Measurements from ENCODE around the gene TFF2. TPM values are rescaled to one million over a fixed set of nuclear protein-coding genes. Genes with fewer than 3 reads are reported as not detected.

The TFF2 gene
- total and polyA plus RNA-seq, 2 experiments from 2014 or later: not detected

GRCh38 chr21:42330380-42331371 lies 20.1 kb downstream of the TFF2 start:
- Histone ChIP-seq H3K27me3 (no peaks in the 10 kb centered on the region), H3K4me3 (no peak overlapping the region), H3K4me1 (ENCODE audit: low read depth) (no peaks in the 10 kb centered on the region), H3K36me3 (no peaks in the 10 kb centered on the region), H3K27ac (no peak overlapping the region), H3K9me3 (ENCODE audit: low read depth) (no peaks in the 10 kb centered on the region)
- no peak for DNase-seq (ENCODE audit: low read depth in 1 of 2, low spot score in 1 of 2)
- no peak for TF ChIP-seq CTCF (IDR thresholded peaks at IDR 0.05; ENCODE audit: low read depth, low read length)

GRCh38 chr21:42324896-42325295 lies 25.9 kb downstream of the TFF2 start:
- Histone ChIP-seq H3K9me3 (ENCODE audit: low read depth) (no peaks in the 10 kb centered on the region), H3K36me3 (no peaks in the 10 kb centered on the region), H3K27ac (no peak overlapping the region), H3K27me3 (no peaks in the 10 kb centered on the region), H3K4me1 (ENCODE audit: low read depth) (no peaks in the 10 kb centered on the region), H3K4me3 (no peak overlapping the region)
- no peak for DNase-seq (ENCODE audit: low read depth in 1 of 2, low spot score in 1 of 2)
- no peak for TF ChIP-seq CTCF (IDR thresholded peaks at IDR 0.05; ENCODE audit: low read depth, low read length)

- Histone ChIP-seq H3K27ac (no peak overlapping the region), H3K27me3 (no peaks in the 10 kb centered on the region), H3K36me3 (no peaks in the 10 kb centered on the region), H3K4me3 (no peak overlapping the region), H3K4me1 (ENCODE audit: low read depth) (no peaks in the 10 kb centered on the region), H3K9me3 (ENCODE audit: low read depth) (no peaks in the 10 kb centered on the region)
- TF ChIP-seq CTCF (IDR thresholded peaks at IDR 0.05; ENCODE audit: low read depth, low read length): no peak
- DNase-seq (ENCODE audit: low read depth in 1 of 2, low spot score in 1 of 2): no peak
Observed at GRCh38 chr21:42321845-42322244, 28.9 kb downstream of the TFF2 start.

- no peak overlapping the region for H3K27ac ChIP-seq
- H3K4me1 ChIP-seq (ENCODE audit: low read depth): no peaks in the 10 kb centered on the region
- H3K27me3 ChIP-seq: no peaks in the 10 kb centered on the region
- no peak for DNase-seq (ENCODE audit: low read depth in 1 of 2, low spot score in 1 of 2)
- no peaks in the 10 kb centered on the region for H3K36me3 ChIP-seq
- no peak for TF ChIP-seq CTCF (IDR thresholded peaks at IDR 0.05; ENCODE audit: low read depth, low read length)
- H3K4me3 ChIP-seq: no peak overlapping the region
- H3K9me3 ChIP-seq (ENCODE audit: low read depth): no peaks in the 10 kb centered on the region
Observed at GRCh38 chr21:42321231-42321630, 29.6 kb downstream of the TFF2 start.

- TF ChIP-seq CTCF (IDR thresholded peaks at IDR 0.05; ENCODE audit: low read depth, low read length): no peak
- no peaks in the 10 kb centered on the region for H3K27me3 ChIP-seq
- no peak overlapping the region for H3K27ac ChIP-seq
- no peak overlapping the region for H3K4me3 ChIP-seq
- H3K9me3 ChIP-seq (ENCODE audit: low read depth): no peaks in the 10 kb centered on the region
- no peak for DNase-seq (ENCODE audit: low read depth in 1 of 2, low spot score in 1 of 2)
- H3K36me3 ChIP-seq: no peaks in the 10 kb centered on the region
- no peaks in the 10 kb centered on the region for H3K4me1 ChIP-seq (ENCODE audit: low read depth)
Observed at GRCh38 chr21:42320791-42321190, 30.0 kb downstream of the TFF2 start.
